ENCODE results near the gene ACTR2. TPM values are rescaled to one million over a fixed set of nuclear protein-coding genes. Genes with fewer than 3 reads are reported as not detected.

Gene ACTR2
- total and polyA plus RNA-seq, 9 of the 15 experiments (the other 6 are each of a cell fraction or from before 2014, with no cell fraction given), result 47.3 to 239 (median 108) TPM

DNA sequence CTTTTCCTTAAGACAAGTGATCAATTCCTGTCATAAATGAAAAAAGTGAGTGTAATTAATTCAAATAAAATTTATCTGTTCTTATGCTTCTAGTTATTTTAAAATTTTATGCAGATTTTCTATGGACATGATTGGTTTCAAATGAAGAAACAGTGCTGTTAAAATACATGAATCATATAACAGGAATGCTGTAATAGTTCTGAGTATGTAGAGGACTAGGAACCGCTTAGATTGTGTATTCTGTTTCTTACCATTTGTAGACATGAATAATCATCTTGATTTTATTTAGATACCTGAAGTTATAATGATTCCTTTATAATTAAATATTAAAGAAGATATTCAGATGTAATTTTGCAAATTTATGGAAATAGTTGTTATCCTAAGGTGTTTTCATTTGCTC, 3.5 kb downstream of the ACTR2 start:
- ATAC-seq, result no peak

More for the DNA sequence above, 3.5 kb downstream of the ACTR2 start:
- H3K4me1 ChIP-seq (replicated peaks in 1 of 2; ENCODE audit: control insufficient read depth in 2 of 2, insufficient read depth in 2 of 2, low read length in 2 of 2), result peaks cover 14 to 15% of the 10 kb centered on the region in 2 experiments; a peak in 4 of 5 replicates
- no peaks in the 10 kb centered on the region for H3K27me3 ChIP-seq (ENCODE audit: control insufficient read depth in 2 of 2, insufficient read depth in 2 of 2, low read length in 2 of 2)
- no peaks in the 10 kb centered on the region for H3K9me1 ChIP-seq (ENCODE audit: control insufficient read depth, insufficient read depth, low read length)
- no TSS peak for BruUV-seq (replicated peaks)
- no peak overlapping the region for H3K4me3 ChIP-seq
- H3K79me2 ChIP-seq (ENCODE audit: control insufficient read depth, insufficient read depth, low read length), result peaks cover 98% of the 10 kb centered on the region
- peak overlapping the region in 1 of 2 experiments; percentile 93; a peak in 2 of 4 replicates for H3K9ac ChIP-seq (ENCODE audit: insufficient read depth in 1 of 2, low read depth in 2 of 2, low read length in 2 of 2)
- no peak overlapping the region for H3K4me2 ChIP-seq (ENCODE audit: insufficient read depth, low read length)
- FAIRE-seq, result no peak
- no peak for DNase-seq (ENCODE audit: extremely low read depth in 1 of 4, low spot score in 3 of 4)
- TF ChIP-seq NCOA1 (IDR thresholded peaks at IDR 0.05; ENCODE audit: low read depth) (no peak), CUX1 (CRISPR knock-in tag; IDR thresholded peaks at IDR 0.05) (0 out of 2 replicates have a peak, but pooled peaks have one; percentile 51), TSC22D4 (tag; IDR thresholded peaks at IDR 0.05) (no peak), POLR2AphosphoS5 (IDR thresholded peaks at IDR 0.05; ENCODE audit: control insufficient read depth, insufficient read depth, low read depth, low read length) (no peak), KLF1 (tag; IDR thresholded peaks at IDR 0.05) (no peak), CEBPG (CRISPR knock-in tag; IDR thresholded peaks at IDR 0.05) (no peak), CEBPG (tag; conservative IDR thresholded peaks at IDR 0.05 in 1 of 2, IDR thresholded peaks at IDR 0.05 in 1 of 2) (no peak), ZNF586 (CRISPR knock-in tag; conservative IDR thresholded peaks at IDR 0.05) (no peak)
- peak overlapping the region; percentile 70 for H3K27ac ChIP-seq (ENCODE audit: extremely low read depth, low read depth, low read length)
- H2AFZ ChIP-seq (ENCODE audit: low read depth, low read length), result no peak overlapping the region
- ChIA-PET POLR2A (interaction anchor here (0.6 to 1.2 kb wide), 3 partner anchors 8 to 20 kb away, joined by 3 read pairs; no protein-coding TSS in a partner anchor), CTCF (ENCODE audit: low intra/inter-chr PET ratio) (no interaction called here)
- intact Hi-C loops (cut with micrococcal nuclease), result no loop called here
- no peaks in the 10 kb centered on the region for H4K20me1 ChIP-seq (replicated peaks; ENCODE audit: control insufficient read depth, insufficient read depth, low read length)
- in situ Hi-C loops (cut with MboI), result no loop called here
- H3K36me3 ChIP-seq (ENCODE audit: control insufficient read depth, insufficient read depth, low read length), result peaks cover 32% of the 10 kb centered on the region
- H3K9me3 ChIP-seq (replicated peaks; ENCODE audit: control insufficient read depth, insufficient read depth, low read depth, low read length), result no peaks in the 10 kb centered on the region
- 22% methylated on average over 1 of the region's 1 CpG for WGBS (ENCODE audit: insufficient coverage, low coverage, missing lambda C conversion rate)

Measured in K562 (cell line).